ENCODE results near the gene RIPOR2.

DNA sequence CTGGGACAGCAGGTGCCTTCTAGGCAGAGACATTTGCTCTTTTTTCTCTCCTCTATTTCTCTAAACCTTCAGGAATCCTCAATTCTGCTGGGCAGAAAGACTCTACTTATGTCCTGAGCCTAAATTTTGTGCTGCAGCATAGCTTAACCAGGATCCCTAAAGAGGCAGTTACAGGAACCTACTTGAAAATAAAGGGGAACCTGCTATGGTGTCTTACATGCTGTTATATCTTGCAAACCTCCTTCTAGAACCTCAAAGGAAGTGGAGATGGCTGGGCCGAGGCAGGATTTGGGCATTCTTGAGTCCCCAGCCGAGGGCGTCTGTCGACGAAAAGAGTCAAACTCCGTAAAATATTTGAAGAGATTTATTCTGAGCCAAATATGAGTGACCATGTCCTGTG is 178.1 kb downstream of the RIPOR2 start:
- TF ChIP-seq CTCF (IDR thresholded peaks at IDR 0.05; ENCODE audit: low read depth, low read length) (no peak), POLR2A (IDR thresholded peaks at IDR 0.05; ENCODE audit: extremely low read depth, insufficient read length) (no peak), MAX (IDR thresholded peaks at IDR 0.05; ENCODE audit: low read depth, low read length) (no peak), MYC (IDR thresholded peaks at IDR 0.05; ENCODE audit: low read depth, low read length) (no peak)
